Dedifferentiated amniotic fluid mesenchymal stem cell (primary cell): ENCODE data around the gene SRSF2.
A peak's percentile ranks its signal among the peaks of the same experiment; 100 is the strongest.
"Not testable (repeated sequence)": the region's sequence is repeated elsewhere in the genome, so short reads cannot be mapped to it uniquely, and the experiment has no call there.

Source experiments
- DNase-seq: peaks from one replicate; pipeline ENCODE4 v3.0.0-alpha.2; 2016; ENCODE audit errors: extremely low spot score

Gene SRSF2

GRCh38 chr17:76737082-76737675, at the start of gene SRSF2:
Gene SRSF2, minus strand, starts transcription at chr17:76737331. Its CDS starts 171 bp downstream, at chr17:76737160.
- peak; percentile 98 for DNase-seq

GRCh38 chr17:76784926-76785325, 47.8 kb upstream of the SRSF2 start:
- DNase-seq = no peak

- no peak for DNase-seq
These were observed 46.0 kb upstream of the SRSF2 start for GRCh38 chr17:76783146-76783545.

- DNase-seq = no peak
These were observed 44.2 kb upstream of the SRSF2 start for GRCh38 chr17:76781056-76781982.

GRCh38 chr17:76775021-76775600, 38.0 kb upstream of the SRSF2 start:
- DNase-seq = no peak

GRCh38 chr17:76772842-76773525, 35.9 kb upstream of the SRSF2 start:
- peak; percentile 70 for DNase-seq

- DNase-seq = no peak
These were observed 21.4 kb upstream of the SRSF2 start for GRCh38 chr17:76758570-76758969.

- no peak for DNase-seq
These were observed 20.1 kb upstream of the SRSF2 start for GRCh38 chr17:76757256-76757655.

- DNase-seq = no peak
These were observed 18.2 kb upstream of the SRSF2 start for GRCh38 chr17:76755285-76755684.

- DNase-seq = no peak
These were observed 16.2 kb upstream of the SRSF2 start for GRCh38 chr17:76753061-76753961.

GRCh38 chr17:76752006-76752405, 14.9 kb upstream of the SRSF2 start:
- DNase-seq = no peak

GRCh38 chr17:76751416-76751993, 14.4 kb upstream of the SRSF2 start:
- DNase-seq = no peak

GRCh38 chr17:76748657-76749056, 11.5 kb upstream of the SRSF2 start:
- DNase-seq = no peak

- no peak for DNase-seq
These were observed 10.7 kb upstream of the SRSF2 start for GRCh38 chr17:76747716-76748363.

- DNase-seq = not testable (repeated sequence)
These were observed 8.7 kb upstream of the SRSF2 start for GRCh38 chr17:76745785-76746184.

GRCh38 chr17:76744747-76745146, 7.6 kb upstream of the SRSF2 start:
- no peak for DNase-seq

GRCh38 chr17:76742958-76743357, 5.8 kb upstream of the SRSF2 start:
- DNase-seq = no peak

GRCh38 chr17:76740329-76741118, 3.4 kb upstream of the SRSF2 start:
- DNase-seq = no peak

GRCh38 chr17:76739568-76740115, 2.5 kb upstream of the SRSF2 start:
- not testable (repeated sequence) for DNase-seq
